GM21381 (cell line): ENCODE results near the gene SIL1.
"Not testable (repeated sequence)": the region's sequence is repeated elsewhere in the genome, so short reads cannot be mapped to it uniquely, and the experiment has no call there.

Source experiments
- ATAC-seq: cut with Tn5 transposase; IDR thresholded peaks from one replicate; pipeline ENCODE4 v1.9.1; 2021; ENCODE audit warnings: mild to moderate bottlenecking, moderate library complexity; ENCODE audit not compliant: unreplicated experiment

The SIL1 gene

GRCh38 chr5:138930371-138931097, 267.6 kb downstream of the SIL1 start:
- ATAC-seq = no peak

- no peak for ATAC-seq
Measured at GRCh38 chr5:138929571-138929955, 268.6 kb downstream of the SIL1 start.

DNA sequence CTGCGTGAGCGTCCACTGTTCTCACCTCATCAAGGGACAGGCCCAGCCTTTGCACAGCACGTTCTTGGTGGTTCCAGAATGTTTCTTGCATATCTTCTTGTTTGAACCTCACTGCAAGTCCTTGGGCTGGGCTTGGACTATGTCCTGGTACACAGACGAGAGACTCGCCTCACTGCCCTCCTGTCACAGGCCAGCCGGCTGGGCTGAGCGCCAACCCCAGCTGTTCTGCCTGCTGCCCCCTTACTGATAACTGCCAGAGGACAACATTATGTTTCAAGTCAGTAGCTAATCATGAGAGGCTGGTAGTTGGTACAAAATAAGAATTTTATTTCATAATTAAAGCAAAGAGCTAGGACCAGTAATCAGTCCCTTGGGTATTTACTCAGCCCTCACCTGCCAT, 270.2 kb downstream of the SIL1 start:
- no peak for ATAC-seq

- ATAC-seq = no peak
Measured at GRCh38 chr5:138927544-138927943, 270.6 kb downstream of the SIL1 start.

DNA sequence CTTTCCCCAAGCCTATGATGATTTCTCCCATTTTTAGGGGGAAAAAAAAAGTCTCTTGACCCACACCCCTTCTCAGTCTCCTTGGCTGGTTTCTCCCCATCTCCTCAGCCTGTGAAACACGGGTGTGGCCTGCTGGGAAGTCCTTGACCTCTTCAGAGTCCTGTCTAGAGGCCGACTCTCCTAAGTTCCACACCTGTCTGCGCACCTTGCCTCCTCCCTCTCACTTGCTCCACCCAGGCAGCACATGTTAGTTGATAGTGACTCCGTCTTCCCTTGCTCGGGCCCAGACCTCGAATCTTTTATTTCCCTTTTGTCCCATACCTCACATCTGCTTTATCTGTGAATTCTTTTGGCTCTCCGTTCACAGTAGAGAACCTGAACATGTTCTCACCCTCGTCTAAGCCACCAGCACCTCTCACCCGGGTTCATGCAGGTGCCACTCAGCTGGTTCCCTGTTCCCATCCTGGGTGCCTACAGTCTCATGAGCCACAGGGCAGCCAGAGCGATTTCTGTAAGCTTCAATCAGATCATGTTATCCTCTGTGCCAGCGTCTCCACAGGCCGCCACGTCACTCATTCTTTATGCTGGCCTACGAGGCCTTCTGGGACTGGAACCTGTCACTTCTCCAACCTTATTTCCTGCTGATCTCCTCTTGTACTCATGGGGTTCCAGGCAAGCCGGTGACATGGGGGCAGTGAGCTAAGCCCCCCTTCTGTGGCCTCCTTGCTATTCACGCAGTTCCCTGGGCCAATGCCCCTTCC, 271.3 kb downstream of the SIL1 start:
- ATAC-seq = no peak

GRCh38 chr5:138926257-138926656, 271.9 kb downstream of the SIL1 start:
- no peak for ATAC-seq

DNA sequence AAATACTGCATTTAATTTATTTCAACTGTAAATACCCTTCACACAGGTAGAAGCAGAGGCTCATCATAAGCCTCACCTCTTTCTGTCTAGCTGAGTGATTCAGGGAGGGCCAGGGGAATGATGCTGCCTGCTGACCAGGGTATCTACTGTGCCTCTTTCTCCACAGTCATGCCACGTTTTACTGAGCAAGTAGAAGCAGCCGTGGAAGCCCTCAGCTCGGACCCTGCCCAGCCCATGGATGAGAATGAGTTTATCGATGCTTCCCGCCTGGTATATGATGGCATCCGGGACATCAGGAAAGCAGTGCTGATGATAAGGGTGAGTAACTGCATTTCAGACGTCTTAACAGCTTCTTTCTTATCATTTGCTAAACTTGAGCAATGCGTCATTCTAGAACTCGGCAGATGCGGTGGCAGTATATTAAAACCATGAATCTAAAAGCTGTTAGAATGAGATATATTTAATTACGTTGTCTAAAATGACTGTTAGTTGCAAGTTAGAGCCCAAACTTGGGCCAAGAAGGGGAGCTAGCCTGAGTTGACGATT, 273.0 kb downstream of the SIL1 start:
- ATAC-seq = no peak

DNA sequence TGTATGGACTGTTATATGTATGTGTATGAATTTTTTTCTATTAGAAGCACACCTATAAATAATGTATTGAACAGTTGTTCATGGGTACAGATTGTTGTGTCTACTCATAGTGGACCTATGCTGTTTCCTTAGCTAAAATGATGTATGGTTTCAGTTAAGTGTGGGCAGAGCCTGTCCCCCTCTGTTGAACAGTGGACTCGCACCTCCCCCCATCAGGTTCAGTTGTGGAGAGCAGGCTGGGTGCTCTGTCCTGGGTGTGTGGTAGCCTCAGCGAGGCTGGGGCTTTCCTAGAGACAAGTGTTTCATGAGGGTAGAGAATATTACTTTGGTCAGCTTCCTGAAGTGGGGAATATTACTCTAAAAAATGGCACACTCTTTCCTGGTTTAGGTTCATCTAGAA, 275.7 kb downstream of the SIL1 start:
- ATAC-seq = no peak

DNA sequence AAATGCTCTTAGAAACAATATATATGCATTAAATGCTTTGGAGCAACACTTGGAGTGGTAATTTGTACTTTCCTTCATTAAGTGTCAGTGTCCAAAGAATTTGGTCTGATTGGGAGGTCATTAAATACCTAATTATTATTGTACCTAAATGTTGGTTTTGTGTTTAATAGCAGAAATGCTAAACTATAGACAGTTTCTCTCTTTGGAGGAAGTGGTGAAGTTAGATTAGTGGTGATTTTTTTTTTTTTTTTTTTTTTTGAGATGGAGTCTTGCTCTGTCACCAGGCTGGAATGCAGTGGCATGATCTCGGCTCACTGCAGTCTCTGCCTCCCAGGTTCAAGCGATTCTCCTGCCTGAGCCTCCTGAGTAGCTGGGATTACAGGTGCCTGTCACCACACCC, 276.8 kb downstream of the SIL1 start:
- ATAC-seq = not testable (repeated sequence)

DNA sequence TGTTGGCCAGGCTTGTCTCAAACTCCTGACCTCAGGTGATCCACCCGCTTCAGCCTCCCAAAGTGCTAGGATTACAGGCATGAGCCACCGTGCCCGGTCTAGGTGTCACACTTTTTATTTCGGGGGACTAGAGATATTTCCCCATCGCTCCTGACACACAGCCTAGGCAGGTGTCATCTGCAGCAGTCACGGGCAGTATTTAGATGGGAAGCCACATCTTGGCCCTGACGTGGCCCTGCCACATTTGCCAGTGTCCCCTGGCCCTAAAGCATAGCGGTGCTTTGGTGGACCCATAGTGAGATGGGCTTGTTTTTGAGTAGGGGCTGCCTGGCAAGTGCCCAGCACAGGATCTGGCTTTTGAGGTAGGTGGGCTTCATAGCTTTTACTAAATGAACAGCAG, 278.0 kb downstream of the SIL1 start:
- ATAC-seq = no peak

- ATAC-seq = no peak
Measured at GRCh38 chr5:138918686-138919085, 279.5 kb downstream of the SIL1 start.

- ATAC-seq = no peak
Measured at GRCh38 chr5:138914338-138914737, 283.8 kb downstream of the SIL1 start.

DNA sequence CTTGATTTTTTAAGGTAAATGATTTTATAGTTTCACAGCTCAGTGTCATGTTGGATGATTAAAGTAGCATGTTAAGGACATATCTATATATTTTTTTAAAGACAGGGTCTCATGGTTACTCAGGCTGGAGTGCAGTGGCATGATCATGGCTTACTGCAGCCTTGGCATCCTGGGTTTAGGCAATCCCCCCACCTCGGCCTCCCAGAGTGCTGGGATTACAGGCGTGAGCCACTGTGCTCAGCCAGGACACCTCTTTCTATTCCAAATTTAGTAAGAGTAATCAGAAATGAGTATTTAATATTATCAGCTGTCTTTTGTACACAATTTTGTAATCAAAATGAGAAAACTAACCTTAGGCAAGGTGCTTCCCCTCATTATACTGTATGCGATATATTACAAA, 284.4 kb downstream of the SIL1 start:
- no peak for ATAC-seq

DNA sequence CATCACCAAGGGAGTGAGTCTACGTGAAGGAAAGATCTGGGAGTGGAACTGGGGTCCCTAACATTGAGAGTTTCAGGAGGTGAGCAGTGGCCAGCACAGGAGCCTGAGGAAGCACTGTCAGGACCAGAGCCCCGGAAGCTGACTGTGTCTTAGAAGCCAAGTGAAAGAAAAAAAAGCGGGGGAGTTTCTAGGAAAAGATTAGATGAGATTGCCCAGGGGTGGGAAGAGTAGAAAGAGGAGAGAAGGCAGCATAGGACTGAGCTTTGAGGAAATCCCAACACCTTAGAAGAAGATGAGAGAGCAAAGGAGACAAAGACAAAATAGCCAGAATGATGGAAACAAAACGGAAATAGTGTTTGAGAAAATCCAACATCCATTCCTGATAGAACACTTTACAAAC, 286.1 kb downstream of the SIL1 start:
- no peak for ATAC-seq

DNA sequence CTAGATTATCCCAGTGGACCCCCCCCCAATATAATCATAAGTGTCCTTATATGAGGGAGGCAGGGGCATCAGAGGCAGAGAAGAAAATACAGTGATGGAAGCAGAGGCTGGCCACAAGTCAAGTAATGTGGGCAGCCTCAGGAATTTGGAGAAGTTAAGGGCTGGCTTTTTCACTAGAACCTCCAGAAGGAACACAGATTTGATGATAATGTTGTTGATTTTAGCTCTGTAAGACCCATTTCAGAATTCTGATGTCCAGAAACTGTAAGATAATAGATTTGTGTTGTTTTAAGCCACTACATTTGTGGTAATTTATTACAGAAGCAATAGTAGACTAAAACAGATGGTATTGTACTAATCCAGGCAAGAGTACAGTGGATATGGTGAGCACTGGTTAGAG, 286.7 kb downstream of the SIL1 start:
- no peak for ATAC-seq

DNA sequence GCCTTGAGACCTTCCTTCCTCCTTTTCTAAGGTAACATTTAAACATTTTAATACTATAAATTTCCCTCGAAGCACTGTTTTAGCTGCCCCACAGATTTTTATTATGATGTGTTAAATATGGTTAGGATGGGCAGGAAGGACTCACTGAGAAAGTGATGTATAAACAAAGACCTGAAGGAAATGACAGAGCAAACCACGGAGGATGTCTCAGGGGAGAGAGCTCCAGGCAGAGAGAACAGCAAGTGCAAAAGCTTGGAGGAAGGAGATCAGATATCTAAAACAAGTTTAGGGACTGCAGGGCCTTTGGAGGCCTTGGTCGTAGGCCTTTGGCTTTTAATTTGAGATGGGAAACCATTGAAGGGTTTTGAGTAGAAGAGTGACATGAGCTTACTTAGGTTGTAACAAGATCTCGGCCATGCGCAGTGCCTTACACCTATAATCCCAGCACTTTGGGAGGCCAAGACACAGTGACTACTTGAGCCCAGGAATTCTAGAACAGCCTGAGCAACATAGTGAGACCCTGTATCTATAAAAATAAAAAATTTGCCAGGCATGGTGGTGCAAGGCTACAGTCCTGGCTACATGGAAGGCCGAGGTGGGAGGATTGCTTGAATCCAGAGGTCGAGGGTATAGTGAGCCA, 287.5 kb downstream of the SIL1 start:
- ATAC-seq = no peak

- no peak for ATAC-seq
Measured at GRCh38 chr5:138909734-138910133, 288.4 kb downstream of the SIL1 start.

DNA sequence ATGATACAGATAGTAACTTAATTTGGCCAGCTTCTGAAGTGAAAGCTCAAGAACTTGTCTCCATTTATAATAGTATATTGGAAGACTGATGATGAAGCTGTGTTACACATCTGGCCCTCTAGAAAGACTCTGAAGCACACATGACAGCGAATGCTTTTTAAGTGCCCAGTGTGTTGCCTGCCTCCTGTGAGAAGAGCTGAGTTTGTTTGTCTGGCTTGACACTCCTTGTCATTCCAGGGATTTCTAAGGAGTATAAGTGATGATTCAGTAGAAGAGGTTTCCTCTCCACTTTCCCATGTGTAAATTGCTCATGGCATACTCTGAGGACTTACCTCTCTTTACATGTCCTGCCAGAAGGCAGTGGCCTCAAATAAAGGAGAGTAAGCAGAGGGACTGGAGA, 292.6 kb downstream of the SIL1 start:
- ATAC-seq = no peak

- no peak for ATAC-seq
Measured at GRCh38 chr5:138903130-138903775, 294.9 kb downstream of the SIL1 start.

- no peak for ATAC-seq
Measured at GRCh38 chr5:138901716-138902115, 296.5 kb downstream of the SIL1 start.

- ATAC-seq = no peak
Measured at GRCh38 chr5:138900281-138900965, 297.7 kb downstream of the SIL1 start.
